Fibroblast of villous mesenchyme (primary cell): ENCODE results near the gene RNF151. TPM values are rescaled to one million over a fixed set of nuclear protein-coding genes. Genes with fewer than 3 reads are reported as not detected.
A peak's percentile ranks its signal among the peaks of the same experiment; 100 is the strongest.
"Not testable (repeated sequence)": the region's sequence is repeated elsewhere in the genome, so short reads cannot be mapped to it uniquely, and the experiment has no call there.

Experiments used
- DNase-seq: peaks from one replicate; pipeline ENCODE4 v3.0.0-alpha.2; 2010; ENCODE audit warnings: low read depth
- H3K4me3 ChIP-seq: 2 replicates; pipeline ENCODE4 v1.5.1; 2011; ENCODE audit warnings: low read depth, mild to moderate bottlenecking, low read length
- total RNA-seq: library from RNA; depleted of rRNA; stranded (reverse); fragments of >200 nt; gene quantifications from 2 replicates; pipeline ENCODE4 v1.2.3, GENCODE V29; 2012
- TF ChIP-seq, protein P1 (sequence below): IDR thresholded peaks from 2 replicates; pipeline ENCODE4 v1.5.1; 2012; ENCODE audit warnings: low read depth, mild to moderate bottlenecking, low read length; ENCODE audit not compliant: insufficient read depth

The RNF151 gene
- total RNA-seq, 1 donor, result not detected

DNA sequence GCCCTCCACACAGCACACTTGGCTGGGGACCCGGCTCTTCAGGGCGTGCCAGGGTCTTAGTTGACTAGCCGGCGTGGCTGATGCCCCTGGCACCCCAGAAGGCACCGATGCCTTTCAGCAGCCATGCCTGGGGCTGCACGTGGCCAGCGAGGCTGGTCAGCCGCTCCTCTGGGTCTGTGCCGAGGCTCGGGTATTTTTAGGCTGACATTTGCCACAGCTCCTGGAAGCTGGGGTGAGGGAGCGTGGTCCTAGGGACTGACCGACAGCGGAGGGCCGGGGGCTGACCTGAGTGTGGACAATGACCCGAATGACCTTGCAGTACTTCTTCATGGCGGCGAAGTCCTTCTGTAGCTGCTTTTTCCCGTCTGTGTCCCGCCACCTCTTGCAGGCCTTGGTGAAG is 16.1 kb upstream of the RNF151 start:
- no peak for DNase-seq
- no peak overlapping the region for H3K4me3 ChIP-seq
- TF ChIP-seq, protein P1, sequence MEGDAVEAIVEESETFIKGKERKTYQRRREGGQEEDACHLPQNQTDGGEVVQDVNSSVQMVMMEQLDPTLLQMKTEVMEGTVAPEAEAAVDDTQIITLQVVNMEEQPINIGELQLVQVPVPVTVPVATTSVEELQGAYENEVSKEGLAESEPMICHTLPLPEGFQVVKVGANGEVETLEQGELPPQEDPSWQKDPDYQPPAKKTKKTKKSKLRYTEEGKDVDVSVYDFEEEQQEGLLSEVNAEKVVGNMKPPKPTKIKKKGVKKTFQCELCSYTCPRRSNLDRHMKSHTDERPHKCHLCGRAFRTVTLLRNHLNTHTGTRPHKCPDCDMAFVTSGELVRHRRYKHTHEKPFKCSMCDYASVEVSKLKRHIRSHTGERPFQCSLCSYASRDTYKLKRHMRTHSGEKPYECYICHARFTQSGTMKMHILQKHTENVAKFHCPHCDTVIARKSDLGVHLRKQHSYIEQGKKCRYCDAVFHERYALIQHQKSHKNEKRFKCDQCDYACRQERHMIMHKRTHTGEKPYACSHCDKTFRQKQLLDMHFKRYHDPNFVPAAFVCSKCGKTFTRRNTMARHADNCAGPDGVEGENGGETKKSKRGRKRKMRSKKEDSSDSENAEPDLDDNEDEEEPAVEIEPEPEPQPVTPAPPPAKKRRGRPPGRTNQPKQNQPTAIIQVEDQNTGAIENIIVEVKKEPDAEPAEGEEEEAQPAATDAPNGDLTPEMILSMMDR, result no peak

DNA sequence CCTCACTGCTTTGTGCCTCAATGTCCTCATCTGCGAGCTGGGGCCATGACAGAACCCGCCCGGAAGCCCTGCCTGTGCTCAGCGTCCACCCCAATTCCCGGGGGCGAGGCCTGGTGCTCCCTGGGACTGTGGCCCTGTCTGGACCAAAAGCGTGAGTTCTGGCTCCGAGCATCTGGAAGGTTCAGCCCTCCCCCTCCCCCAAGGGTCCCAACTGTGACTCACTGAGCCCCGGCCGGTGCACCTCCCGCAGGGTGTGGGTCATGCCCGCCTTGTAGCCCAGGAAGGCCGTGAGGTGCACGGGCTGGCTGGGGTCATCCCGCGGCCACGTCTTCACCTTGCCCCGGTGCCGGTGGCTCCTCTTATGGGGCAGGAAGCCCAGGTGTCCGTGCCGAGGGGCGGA is 12.9 kb upstream of the RNF151 start:
- DNase-seq, result no peak
- no peak overlapping the region for H3K4me3 ChIP-seq
- TF ChIP-seq, protein P1, result no peak

DNA sequence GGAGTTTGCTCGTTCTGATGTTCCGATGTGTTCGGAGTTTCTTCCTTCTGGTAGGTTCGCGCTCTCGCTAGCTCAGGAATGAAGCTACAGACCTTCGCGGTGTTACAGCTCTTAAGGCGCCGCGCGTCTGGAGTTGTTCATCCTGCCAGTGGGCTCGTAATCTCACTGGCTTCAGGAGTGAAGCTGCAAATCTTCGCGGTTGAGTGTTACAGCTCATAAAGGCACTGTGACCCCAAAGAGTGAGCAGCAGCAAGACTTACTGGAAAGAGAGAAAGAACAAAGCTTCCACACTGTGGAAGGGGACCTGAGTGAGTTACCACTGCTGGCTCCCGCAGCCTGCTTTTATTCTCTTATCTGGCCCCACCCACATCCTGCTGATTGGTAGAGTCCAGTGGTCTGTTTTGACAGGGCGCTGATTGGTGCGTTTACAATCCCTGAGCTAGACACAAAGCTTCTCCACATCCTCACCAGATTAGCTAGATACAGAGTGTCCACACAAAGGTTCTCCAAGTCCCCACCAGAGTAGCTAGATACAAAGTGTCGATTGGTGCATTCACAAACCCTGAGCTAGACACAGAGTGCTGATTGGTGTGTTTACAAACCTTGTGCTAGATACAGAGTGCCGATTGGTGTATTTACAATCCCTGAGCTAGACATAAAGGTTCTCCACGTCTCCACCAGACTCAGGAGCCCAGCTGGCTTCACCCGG is 9.1 kb upstream of the RNF151 start:
- not testable (repeated sequence) for H3K4me3 ChIP-seq, DNase-seq

DNA sequence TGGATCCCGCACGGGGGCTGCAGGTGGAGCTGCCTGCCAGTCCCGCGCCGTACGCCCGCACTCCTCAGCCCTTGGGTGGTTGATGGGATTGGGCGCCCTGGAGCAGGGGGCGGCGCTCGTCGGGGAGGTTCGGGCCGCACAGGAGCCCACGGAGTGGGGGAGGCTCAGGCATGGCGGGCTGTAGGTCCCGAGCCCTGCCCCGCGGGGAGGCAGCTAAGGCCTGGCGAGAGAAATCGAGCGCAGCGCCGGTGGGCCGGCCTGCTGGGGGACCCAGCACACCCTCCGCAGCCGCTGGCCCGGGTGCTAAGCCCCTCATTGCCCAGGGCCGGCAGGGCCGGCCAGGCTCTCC is 8.5 kb upstream of the RNF151 start:
- H3K4me3 ChIP-seq, DNase-seq: not testable (repeated sequence)

DNA sequence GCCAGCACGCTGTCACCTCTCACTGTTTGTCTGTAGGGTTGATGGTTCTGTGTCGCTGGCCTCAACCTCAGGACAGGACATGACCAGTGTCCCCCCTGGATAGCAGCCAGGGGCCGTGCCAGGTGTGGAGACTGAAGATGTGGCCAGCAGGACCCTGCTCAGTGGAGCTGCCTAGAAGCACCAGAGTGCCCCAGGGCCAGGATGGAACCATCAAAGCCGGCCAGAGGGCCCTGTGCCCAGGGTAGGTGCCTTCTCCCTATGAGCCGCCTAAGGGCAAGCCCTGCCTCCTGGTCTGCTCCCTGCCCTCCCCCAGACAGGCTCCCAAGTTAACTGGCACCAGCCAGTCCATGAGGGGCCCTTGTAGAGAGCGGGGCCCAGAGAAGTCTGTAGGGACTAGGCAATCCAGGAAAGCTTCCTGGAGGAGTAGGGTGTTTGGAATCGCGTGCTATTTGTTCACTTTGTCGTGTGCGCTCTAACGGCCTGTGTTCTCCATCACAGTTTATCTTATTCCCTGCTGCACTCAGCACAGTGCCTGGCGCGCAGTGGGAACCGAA is 7.9 kb upstream of the RNF151 start:
- no peak for DNase-seq
- TF ChIP-seq, protein P1, result no peak
- H3K4me3 ChIP-seq, result peak overlapping the region; percentile 0

DNA sequence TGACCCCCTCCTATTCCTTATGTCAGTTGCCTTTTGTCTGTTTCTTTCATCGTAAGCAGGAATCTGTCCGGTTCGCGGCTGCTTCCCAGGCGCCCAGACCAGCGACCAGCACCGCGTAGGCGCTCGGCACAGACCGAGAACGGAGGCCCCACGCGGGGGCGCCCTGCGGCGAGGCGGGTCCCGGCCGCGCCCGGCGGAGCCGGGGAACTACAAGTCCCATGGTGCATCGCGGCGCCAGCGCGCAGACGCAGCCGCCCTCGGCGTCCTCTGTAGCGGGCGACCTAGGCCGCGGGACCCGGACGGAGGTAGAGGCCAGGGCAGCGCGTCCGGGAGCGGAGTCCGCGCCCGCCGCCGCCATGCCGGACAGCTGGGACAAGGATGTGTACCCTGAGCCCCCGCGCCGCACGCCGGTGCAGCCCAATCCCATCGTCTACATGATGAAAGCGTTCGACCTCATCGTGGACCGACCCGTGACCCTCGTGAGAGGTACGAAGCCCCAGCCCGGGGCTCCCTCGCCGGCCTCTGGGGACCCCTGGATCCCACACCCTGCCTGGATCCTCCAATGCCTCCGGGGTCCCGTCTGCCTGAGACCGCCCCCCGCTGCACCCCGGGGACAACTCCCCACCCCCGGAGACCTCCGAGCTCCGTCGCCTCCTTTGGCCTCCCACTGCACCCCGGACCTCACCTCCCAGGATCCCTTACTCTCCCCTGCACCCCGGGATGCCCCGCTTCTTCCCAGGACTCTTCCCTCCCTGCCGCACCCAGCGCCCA is 7.2 kb upstream of the RNF151 start, which contains the start of gene NDUFB10:
TSS of gene NDUFB10 (plus strand) at position 270 of the 771 bp plus-strand sequence. CDS start at position 357, 87 bp downstream.
- TF ChIP-seq, protein P1, result peak; percentile 57
- H3K4me3 ChIP-seq, result peak within 1 kb of the TSS; percentile 90
- DNase-seq, result peak; percentile 92

DNA sequence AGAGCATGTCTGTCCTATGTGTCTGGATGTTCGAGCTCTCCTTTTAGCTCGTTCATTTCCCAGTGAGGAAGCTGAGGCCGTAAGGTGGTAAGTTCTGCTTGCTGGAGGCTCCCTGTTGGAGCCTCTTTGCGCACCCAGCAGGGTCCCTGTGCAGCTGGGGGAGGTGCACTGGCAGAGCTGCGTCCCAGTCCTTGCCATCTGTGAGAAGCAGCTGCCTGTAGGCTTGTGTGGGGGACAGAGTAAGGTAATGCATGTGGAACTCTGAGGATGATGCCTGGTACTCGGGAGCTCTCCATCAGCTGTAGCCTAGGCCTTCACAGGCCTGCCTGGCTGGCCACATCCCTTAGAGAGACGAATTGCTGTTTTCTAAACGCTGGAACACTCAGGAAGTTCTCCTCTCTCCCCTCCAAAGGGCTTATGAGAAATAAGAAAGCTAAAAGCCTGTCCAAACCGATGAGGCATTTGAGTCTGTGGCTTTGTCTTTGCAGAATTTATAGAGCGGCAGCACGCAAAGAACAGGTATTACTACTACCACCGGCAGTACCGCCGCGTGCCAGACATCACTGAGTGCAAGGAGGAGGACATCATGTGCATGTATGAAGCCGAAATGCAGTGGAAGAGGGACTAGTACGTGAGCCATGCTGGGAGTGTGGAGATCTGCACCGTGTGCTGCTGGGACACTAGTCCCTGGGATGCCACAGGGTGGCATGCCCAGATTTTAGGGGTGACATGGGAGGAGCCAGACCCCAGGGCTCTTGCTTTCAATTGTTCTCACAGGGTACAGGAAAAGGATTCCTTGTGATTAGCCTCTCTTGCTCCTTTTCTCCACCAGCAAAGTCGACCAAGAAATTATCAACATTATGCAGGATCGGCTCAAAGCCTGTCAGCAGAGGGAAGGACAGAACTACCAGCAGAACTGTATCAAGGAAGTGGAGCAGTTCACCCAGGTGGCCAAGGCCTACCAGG is 5.7 kb upstream of the RNF151 start:
- no peak for DNase-seq
- TF ChIP-seq, protein P1, result no peak
- H3K4me3 ChIP-seq, result peak overlapping the region; percentile 90
